ENCODE data around the gene GKN2.
"Not testable (repeated sequence)": the region's sequence is repeated elsewhere in the genome, so short reads cannot be mapped to it uniquely, and the experiment has no call there.

The GKN2 gene

GRCh38 chr2:68959001-68959400 is 6.3 kb upstream of the GKN2 start:
- no peak for DNase-seq

GRCh38 chr2:68955432-68955831 is 2.7 kb upstream of the GKN2 start:
- not testable (repeated sequence) for DNase-seq

GRCh38 chr2:68951899-68952298 is 794 bp downstream of the GKN2 start:
- DNase-seq, result no peak

GRCh38 chr2:68948710-68949109 is 4.0 kb downstream of the GKN2 start:
- no peak for DNase-seq

- no peak for DNase-seq
Observed at GRCh38 chr2:68946117-68946516, 6.6 kb downstream of the GKN2 start.

- DNase-seq, result peak; percentile 63
Observed at GRCh38 chr2:68943581-68944568, 8.8 kb downstream of the GKN2 start.

- DNase-seq, result no peak
Observed at GRCh38 chr2:68942827-68943226, 9.9 kb downstream of the GKN2 start.

GRCh38 chr2:68940369-68940768 is 12.3 kb downstream of the GKN2 start:
- no peak for DNase-seq

GRCh38 chr2:68939962-68940361 is 12.7 kb downstream of the GKN2 start:
- DNase-seq, result no peak

GRCh38 chr2:68938938-68939337 is 13.8 kb downstream of the GKN2 start:
- DNase-seq, result no peak

GRCh38 chr2:68937346-68938055 is 15.2 kb downstream of the GKN2 start:
- no peak for DNase-seq

GRCh38 chr2:68936889-68937288 is 15.8 kb downstream of the GKN2 start:
- no peak for DNase-seq

GRCh38 chr2:68936427-68936826 is 16.3 kb downstream of the GKN2 start:
- no peak for DNase-seq

GRCh38 chr2:68935471-68935870 is 17.2 kb downstream of the GKN2 start:
- DNase-seq, result no peak

GRCh38 chr2:68934021-68934420 is 18.7 kb downstream of the GKN2 start:
- DNase-seq, result no peak

- no peak for DNase-seq
Observed at GRCh38 chr2:68932402-68932801, 20.3 kb downstream of the GKN2 start.

GRCh38 chr2:68931799-68932198 is 20.9 kb downstream of the GKN2 start:
- DNase-seq, result no peak

GRCh38 chr2:68931149-68931711 is 21.5 kb downstream of the GKN2 start:
- DNase-seq, result no peak

- no peak for DNase-seq
Observed at GRCh38 chr2:68926796-68927195, 25.9 kb downstream of the GKN2 start.

GRCh38 chr2:68925295-68925896 is 27.3 kb downstream of the GKN2 start:
- DNase-seq, result peak; percentile 80

GRCh38 chr2:68921646-68922045 is 31.0 kb downstream of the GKN2 start:
- no peak for DNase-seq

- no peak for DNase-seq
Observed at GRCh38 chr2:68920481-68921170, 32.1 kb downstream of the GKN2 start.

- DNase-seq, result no peak
Observed at GRCh38 chr2:68918497-68918896, 34.2 kb downstream of the GKN2 start.
